Daoy (cell line): ENCODE data around the gene C17orf113. TPM values are rescaled to one million over a fixed set of nuclear protein-coding genes. Genes with fewer than 3 reads are reported as not detected.
A peak's percentile ranks its signal among the peaks of the same experiment; 100 is the strongest.

Source experiments
- DNase-seq: peaks from one replicate; pipeline ENCODE4 v3.0.0-alpha.2; 2015; ENCODE audit warnings: low read depth
- total RNA-seq: library from RNA; depleted of rRNA; stranded (reverse); fragments of >200 nt; shearing (Covaris generic); gene quantifications from 2 replicates; pipeline ENCODE4 v1.2.3, GENCODE V29; 2014; rRNA removed

Gene C17orf113
- 0.23 and 0.30 TPM in 2 replicates for total RNA-seq

DNA sequence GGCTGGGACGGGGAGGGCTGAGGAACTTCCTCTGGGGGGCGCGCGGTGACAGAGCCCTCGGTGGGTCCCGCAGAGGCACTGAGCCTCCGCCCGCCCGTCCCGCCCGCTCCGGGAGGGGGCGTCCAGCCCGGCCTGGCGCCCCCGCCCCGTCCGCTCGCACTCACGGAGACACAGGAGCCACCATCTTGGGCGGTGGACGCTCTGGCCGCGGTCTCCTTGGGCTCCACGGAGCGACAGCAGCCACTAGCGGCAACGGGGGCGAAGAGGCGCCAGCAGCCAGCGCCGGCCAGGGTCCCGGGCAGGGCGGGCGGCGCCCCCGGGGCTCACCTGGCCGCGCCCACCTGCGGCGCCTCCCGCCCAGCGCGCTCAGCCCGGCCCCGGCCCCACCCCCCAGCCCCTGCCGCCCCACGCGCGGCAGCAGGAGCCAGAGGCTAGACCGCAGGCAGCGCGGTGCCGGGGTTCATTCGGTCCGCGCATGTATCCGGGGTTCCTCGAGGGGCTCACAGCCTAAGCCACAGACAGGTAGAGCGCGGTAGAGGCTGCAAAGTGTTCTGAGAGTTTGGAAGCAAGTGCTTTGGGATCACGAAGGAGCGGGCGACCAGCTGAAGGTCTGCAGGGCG, at the start of gene C17orf113:
C17orf113 (minus strand) TSS at position 209 of the 620 bp plus-strand sequence. CDS start 7,225 bp downstream, outside the sequence.
- DNase-seq: peak; percentile 67

DNA sequence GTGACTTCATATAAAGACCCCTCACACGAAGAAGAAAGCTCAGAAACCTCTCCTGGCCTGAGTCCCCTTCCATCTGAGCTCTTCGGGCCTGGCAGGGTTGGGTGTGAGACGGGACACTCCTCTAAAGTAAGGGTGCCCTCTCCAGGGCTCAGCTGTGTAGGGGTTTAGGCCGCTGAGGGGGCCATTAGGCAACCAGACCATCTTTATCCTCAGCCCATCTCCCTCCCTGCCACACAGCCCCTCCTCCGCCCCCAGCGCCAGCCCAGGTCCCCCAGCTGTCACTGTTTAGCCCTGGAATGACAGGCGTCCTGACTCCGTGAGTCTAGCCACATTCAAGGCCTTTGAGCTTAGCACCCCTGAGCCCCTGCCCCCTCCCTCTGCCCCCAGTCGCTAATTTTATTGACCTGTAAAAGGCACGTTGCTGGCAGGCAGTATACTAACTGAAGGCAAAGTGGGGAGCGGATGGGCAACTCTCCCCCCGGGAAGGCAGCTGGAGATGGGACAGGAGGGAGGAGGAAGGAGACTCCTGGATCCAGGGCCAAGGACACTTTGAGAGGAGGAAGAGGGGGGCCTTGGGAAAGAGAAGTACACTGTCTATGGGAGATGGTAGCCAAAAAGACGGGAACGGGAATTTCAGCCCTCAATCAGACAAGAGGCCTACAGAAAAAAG, 48.5 kb upstream of the C17orf113 start:
- no peak for DNase-seq

DNA sequence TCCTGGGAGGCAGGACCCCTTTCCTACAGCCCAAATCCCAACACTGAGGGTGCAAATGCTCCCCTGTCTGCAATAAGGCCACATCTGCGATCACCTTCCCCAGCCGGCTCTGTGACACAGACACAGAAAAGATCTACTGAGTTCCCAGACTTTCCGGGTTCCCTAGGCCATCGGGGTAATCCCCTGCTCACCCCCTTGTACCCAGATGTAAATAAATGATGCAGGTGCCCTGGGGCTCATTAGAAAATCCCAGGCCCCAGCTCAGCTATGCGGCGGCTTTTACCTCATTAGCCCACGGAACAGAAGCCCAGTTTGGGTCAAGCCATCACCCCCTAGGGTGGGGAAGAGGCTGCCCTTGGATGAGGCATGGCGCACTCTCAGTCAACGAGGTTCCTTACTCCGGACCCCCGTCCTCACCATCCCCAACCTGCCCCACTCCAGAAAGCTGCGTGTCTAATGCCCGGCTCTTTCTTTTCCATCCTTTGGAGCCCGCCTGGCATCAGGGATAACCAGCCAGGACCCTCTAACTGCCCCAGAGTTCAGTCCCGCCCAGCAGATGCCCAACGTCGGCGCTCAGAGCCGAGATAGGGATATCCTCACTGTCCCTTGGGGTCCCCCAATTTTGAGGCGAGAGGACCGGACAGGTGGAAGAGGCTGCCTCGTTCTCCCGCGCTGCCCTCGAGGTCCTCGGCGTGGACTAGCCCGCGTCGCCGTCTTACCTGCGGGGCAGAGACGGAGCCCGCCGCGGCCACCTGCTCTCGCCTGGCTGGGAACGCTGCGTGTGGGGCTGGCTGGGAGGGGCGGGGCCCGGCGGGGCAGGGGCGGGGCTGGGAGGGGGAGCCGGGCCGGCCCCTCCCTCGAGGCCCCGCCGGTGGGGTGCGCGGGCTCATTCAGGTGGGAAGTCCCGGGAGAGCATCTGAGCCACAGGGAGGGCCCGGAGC, 47.6 kb upstream of the C17orf113 start, which contains the start of gene ZNF385C:
ZNF385C (minus strand) TSS at position 783 of the 941 bp plus-strand sequence. CDS start 35,417 bp downstream, outside the sequence.
- DNase-seq: no peak

DNA sequence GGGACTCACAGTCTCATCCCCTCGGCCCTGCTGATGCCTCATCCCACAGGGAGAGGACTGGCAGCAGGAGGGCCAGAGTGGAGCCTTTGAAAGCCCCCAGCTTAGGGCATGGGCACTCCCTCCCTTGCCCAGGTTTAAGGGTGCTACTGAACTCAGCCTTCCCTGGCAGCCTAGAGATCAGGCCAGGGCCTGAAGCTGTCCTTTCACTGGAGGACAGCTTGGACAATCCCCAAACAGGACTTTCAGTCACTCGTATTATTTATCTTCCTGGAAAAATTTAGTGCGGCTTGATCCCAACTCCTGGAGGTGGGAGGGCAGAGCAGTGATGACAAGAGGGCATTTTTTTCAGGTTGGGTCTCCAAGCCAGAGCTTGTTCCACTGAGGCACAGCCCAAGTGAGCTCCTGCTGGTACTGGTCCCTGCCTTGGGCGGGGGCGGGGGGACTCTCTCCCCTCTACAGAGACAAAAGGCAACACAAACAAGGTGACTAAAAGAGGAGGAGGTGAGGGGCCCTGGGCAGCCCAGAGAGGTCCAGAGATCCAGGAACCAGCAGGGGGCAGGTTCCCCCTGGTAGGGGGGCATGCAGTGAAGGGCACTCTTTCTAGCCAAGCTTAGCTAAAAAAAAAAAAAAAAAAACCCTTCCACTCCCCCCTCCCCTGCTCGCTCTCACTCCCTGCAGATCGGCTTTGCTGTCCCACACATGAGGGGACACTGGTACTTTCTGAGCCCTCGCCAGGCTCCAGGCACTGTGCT, 46.1 kb upstream of the C17orf113 start:
- DNase-seq: no peak

DNA sequence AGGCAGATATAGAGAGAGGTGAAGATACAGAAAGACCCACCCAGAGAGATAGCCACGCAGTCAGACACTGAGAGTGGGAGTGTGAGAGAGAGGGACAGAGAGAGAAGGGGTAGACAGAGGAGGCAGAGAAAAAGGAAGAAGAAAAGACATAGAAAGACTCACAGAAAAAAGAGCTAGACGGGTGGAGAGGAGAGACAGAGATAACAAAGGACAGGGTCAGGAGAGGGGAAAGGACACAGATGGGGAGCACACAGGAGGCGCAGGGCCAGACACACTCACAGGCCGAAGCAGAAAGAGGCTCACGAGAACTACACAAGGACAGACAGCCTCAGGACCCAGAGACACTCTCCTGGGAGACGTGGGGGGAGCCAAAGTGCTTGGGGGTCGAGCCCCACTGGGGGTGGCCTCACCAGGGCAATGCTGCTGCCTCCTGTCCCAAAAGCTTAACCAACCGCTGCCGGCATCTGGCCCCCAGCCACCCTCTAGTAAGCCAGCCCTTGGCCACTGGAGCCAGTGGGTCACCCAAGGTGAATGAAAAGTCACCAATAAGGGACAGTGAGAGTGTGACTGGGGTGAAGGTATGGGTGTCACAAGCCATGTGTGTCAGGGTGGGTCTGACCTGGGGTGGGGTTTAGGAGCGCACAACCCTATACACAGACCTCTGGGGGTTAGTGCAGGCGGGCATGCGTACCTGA, 44.1 kb upstream of the C17orf113 start:
- DNase-seq: no peak

DNA sequence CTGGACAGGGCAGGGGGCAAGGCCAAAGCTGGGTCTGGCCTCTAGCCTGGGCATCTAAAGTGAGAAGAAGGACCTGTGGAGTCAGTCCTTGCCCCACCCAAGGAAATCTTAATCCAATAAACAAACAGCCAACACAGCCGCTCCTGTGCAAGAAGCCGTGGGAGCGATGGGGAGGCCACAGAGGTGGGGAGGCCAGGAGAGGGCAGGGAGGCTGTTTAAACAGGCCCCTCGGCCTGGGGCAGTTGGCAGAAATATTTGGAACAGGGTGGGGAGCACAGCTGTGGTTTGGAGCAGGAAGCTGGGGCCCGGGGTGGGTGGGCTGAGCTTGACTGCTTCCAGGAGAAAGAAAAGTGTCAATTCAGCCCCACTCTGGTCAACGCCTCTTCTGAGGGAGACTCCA, 42.5 kb upstream of the C17orf113 start:
- DNase-seq: no peak

DNA sequence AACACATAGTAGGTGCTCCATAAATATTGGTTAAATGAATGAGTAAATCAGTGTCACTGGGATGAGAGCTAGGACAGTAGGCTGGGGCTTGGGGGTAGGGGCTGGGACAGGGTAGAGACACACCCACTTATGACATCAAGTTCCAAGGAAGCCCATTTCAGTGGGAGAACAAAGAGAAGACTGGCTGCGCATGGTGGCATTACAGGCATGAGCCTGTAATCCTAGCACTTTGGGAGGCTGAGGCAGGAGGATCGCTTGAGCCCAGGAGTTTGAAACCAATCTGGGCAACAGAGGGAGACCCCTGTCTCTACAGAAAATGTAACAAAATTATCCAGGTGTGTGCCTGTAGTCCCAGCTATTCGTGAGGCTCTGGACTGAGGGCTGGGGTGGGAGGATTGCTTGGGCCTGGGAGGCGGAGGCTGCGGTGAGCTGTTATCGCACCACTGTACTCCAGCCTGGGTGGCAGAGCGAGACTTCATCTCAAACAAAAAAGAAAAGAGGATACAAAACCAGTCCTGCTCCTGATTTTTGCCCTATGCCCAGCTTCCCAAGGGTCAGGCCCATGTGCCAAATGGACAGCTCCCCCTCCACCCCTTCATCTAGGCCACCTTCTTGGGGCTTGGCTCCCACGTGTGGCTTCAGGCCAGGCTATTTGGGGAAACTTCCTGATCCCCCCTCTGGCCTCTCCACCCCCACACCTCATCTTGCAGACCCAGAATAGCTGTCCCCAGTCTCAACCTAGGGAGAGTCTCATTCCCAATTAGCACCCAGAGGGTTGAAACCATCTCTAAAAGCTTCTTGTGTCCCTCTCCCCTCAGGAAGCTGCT, 40.8 kb upstream of the C17orf113 start:
- DNase-seq: no peak

DNA sequence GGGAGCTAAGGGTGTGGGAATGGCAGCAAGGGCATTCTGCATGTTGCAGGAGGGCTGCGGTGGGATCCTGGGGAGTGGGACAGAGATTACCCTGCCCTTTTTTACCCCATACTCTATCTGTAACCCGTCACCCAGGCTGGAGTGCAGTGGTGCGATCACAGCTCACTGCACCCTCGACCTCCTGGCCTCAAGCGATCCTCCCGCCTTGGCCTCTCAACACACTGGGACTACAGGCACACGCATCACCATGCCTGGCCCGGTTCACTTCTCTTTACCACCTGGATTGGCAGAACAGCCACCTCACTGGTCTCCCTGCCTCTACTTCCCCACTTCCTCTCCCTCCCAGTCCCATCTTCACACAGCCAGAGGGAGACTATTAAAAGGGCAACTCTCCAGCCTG, 38.3 kb upstream of the C17orf113 start:
- DNase-seq: no peak

DNA sequence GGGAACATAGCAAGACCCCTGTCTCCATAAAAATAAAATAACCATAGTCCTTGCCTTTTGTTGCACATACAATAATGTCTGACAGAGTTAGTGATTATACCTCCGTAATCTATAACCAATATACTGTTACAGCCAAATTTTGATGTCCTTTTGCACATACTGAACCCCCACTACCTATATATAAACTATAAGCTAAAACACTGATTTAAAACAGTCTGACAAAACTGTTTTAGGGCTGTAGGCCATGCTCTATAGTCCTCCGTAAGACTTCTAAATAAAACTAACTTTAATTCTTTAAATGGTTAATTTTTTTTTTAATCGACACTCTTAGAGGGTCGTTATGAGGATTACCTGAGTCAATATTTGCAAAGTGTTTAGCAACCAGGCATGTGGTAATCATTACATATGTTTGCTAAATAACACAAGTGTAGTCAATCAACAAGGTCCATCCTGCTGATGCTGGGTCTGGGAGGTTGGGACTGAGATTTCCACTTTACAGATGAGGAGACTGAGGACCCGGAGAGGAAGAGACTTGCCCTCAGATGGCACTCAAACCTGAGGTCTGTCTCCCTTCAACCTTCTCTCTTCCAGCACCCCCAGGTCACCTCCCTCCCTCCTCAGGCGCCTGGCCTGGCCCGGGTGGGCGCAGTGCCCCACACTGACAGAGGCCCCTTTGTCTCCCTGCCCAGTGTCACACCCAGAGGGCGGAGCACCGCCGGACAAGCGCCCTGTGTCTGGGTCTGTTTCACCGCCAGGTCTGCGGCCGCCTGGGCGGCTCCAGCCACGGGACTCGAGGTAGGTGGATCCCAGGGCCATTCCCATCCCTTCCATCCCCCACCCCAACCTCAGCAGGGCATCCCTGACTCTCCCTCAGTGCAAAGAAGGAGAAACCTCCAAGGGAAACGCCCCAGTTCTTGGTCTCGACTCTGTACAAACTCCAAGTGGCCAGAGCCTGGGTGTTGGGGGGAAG, 37.6 kb upstream of the C17orf113 start:
- no peak for DNase-seq

DNA sequence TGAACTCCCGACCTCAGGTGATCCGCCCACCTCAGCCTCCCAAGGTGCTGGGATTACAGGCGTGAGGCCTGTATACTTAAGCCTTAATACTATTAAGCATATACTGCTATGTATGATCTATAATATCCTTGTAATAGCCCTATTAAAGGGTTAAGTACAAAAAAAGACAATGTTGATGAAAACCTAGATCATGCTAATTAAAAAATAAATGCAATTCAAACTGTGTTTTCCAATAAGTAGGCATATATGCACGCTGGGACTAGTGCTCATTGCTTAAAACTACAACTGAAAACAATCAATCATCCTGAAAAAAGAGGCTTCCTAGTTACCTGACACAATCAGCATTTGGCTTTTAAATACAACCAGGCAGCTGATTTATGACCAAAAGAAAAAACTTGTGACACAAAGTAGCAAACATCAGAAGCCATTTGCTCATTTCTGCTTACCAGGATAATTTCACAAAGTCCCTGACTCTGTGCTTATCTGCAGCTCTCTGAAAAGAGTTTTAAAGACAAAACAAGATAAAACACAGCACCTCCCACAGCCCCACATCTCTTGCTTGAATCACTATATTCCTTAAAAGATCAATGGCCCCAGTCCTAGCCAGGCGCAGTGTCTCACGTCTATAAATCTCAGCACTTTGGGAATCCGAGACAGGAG, 36.8 kb upstream of the C17orf113 start:
- no peak for DNase-seq

DNA sequence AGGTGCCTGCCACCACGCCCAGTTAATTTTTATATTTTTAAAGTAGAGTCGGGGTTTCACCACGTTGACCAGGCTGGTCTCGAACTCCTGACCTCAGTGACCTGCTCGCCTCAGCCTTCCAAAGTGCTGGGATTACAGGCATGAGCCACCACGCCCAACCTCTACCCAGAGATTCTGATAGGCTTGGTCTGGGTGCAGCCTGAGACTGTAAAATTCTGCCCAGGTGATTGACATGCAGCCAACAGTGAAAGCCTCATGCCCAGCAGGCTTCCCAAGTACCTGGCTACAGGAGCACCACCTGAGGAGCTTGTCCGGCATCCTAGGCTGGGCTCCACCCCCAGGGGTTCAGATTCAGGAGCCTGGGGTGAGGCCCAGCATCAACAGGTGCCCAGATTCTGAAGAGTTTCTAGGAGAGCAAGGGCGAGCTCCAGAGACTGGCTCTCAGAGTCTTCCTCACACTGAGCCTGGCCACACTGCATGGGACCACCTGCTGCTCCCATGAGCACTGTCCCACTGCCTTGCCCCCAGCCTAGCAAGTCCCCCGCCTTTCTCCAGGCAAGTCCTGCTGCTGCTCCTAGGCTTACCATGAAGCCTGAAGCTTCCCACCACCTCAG, 31.2 kb upstream of the C17orf113 start:
- DNase-seq: no peak

DNA sequence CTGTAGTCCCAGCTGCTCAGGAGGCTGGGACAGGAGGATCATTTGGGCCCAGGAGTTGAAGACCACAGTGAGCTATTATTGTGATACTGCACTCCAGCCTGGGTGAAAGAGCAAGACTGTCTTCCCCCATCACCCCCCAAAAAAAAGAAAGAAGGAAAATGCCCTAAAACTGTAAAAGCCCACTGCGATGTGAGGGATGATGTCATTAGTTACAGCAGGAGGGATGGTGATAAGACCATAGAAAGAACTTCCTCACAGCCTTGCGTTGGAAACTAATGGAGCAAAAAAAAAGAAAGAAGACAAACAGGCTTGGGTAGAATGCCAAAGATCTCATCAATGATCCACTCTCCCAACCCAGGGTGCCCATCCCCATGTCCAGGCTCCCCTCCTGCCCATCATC, 29.1 kb upstream of the C17orf113 start:
- DNase-seq: no peak

DNA sequence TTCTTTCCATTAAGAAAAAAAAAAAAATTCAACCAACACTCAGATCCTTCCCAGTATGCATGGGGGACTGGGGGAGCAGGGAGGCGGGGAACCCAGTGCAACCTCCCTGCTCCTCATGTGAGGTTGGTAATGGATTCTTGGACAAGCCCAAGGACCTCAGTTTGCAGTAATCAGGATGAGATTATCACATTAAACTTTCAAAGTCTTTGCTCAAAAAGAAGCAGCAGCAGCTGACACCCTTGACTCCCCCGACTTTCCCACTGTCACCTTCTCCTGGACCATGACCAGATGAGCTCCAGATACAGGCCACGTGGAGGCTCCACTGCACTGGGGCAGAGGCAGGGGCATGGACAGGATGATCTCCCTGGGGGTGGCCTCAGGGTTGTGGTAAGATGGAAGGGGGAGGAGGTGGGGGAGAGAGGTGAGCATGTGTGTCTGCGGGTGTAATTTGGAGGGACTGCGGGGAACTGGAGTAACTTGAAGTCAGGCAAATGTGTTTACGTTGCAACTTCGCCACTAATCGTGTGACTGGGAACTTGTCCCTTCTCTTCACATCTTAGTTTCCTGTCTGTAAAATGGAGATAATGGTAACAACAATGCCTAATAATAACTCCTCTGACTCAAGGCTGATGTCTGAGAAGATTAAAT, 28.1 kb upstream of the C17orf113 start:
- DNase-seq: no peak

DNA sequence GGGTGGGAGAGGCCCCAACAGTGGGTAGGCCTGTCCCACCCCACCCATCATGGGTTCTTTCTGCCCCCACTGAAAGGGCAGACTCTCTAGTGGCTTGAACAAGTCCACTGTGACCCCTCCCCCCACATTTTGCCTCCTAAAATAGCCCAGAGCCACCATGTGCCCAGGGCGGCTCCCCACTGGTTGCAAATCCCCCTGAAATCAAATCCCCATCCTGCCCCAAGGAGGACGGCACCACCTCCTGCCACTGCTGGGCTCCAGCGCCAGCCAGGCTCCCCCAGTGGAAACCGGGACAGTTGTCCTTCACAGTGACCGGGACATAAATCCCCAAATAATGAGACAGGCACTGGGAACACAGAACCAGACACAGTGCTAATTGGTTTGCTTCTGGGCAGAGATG, 27.4 kb upstream of the C17orf113 start:
- no peak for DNase-seq

DNA sequence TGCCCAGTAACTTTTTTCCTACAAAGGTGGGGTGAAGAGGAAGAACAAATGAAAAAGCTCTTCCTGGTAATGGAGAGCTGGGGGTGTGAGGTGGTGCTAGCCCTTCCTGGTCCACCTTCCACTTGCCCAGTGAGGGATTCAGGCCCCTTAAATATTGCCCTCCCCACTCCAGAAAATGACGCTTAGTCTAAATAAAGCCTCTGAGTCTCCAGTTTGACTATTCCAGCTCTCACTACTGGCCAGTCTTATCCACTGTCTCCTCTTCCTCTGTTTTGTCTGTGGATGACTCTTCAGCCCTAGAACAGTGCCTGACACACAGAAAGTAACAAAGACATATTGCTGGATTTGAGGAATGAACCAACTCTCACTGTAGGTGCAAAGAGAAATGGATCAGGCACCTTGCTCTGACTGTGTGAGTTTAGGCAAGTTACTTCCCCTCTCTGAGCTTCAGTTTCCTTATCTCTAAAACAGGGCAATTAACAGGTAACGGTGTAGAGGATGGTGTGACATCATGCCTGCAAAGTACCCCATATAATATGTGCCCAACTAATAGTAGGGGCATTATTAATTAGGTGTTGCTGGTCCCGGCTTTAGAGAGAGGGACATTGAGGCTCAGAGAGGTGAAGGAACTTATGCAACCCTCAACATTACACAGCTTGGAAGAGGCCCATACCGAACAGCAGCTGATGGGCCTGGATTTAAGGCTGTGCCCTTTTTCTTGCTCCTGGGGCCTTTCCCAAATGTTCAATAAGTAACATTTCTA, 26.6 kb upstream of the C17orf113 start:
- no peak for DNase-seq

DNA sequence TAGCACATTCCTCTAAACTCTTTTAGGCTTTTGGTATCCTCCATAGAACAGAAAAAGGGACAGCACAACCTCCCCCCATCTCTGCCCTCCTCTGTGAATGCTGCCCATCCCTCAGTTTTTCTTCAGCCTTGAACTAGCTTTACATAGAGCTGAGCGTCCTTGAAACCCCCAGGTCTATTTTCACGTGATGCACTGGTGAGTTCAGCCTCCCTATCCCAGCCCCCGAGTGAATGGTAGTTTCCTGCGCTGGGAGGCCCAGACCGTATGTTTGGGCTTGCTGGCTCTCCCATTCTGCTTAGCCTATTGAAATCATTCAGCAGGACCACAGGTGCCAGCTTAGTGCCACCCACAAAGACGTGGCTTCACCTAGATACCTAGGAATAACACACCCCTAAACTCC, 25.4 kb upstream of the C17orf113 start:
- no peak for DNase-seq
